GM12872 (cell line): ENCODE measurements around the gene TELO2.

Source experiments
- TF ChIP-seq, protein P1 (sequence below): IDR thresholded peaks from 3 replicates; pipeline ENCODE4 v1.5.1; 2011; ENCODE audit warnings: low read depth, mild to moderate bottlenecking, low read length, moderate library complexity; ENCODE audit not compliant: insufficient read depth

The TELO2 gene

DNA sequence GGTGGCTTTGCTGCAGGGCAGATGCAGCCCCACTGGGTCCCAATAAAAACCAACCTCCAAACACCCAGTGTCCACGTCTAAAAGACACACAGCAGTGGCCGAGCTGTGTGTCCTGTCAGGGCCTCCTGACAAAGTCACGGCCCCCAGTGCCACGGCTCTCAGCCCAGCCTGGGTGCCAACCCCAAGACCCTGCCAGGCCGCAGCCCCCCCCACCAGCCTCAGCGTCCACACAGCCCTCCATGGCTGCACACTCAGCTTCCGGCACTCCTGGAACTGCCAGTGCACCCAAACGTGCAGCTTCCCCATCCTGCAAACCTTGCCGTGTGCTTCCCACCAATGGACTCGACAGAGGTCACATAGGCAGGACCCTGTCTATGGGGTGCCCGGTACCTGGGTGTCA, 45.2 kb upstream of the TELO2 start:
- TF ChIP-seq, protein P1, sequence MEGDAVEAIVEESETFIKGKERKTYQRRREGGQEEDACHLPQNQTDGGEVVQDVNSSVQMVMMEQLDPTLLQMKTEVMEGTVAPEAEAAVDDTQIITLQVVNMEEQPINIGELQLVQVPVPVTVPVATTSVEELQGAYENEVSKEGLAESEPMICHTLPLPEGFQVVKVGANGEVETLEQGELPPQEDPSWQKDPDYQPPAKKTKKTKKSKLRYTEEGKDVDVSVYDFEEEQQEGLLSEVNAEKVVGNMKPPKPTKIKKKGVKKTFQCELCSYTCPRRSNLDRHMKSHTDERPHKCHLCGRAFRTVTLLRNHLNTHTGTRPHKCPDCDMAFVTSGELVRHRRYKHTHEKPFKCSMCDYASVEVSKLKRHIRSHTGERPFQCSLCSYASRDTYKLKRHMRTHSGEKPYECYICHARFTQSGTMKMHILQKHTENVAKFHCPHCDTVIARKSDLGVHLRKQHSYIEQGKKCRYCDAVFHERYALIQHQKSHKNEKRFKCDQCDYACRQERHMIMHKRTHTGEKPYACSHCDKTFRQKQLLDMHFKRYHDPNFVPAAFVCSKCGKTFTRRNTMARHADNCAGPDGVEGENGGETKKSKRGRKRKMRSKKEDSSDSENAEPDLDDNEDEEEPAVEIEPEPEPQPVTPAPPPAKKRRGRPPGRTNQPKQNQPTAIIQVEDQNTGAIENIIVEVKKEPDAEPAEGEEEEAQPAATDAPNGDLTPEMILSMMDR = no peak

DNA sequence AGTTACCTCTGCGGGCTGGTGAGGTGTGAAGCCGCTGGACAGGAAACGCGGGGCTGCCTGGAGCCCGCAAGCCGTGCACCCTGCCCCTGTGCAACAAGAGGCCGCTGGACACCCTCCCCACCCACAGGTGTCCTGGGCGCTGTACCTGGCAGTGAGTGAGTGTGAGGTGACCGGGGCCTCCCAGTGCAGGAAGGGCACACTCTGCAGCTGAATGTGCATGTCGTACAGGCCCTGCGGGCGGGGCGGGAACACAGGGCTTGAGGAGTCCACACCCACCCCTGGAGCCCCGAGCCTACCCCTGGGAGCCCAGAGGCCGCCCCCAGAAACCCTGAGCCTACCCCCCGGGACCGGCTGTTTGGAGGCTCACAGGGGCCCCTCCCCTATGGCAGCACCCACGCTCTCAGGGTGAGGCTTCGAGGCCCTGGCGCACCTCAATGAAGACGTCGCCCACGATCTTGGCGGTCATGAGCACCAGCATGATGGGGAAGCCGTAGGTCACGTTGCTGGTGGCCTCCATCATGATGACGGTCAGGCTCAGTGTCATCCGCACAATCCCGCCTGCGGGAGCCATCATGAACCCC, 44.5 kb upstream of the TELO2 start:
- TF ChIP-seq, protein P1 = no peak

DNA sequence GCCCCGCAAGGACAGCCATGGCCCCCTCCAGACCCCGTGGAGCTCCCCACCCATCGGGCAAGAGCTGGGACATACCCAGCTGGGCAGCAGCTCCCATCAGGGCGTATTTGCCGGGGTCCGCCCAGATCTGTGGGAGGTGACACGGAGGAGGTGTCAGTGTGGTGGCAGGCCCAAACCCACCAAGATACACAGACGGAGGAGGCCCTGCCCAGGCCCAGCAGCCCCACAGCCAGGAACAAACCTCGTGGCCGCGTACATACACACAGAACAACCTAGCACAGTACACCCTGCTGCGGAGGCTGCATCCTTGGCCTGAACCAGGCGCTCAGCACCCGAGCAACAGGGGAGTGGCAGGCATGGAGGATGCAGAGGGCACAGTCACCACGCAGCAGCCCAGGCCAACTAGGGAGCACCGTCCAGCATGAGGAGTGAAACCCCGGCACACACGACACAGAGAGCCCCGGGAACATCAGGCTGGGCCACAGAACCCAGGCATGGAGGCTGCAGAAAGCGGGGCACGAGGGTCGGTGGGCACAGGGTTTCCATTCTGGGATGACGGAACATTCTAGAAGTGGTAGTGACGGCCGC, 43.9 kb upstream of the TELO2 start:
- TF ChIP-seq, protein P1 = no peak

DNA sequence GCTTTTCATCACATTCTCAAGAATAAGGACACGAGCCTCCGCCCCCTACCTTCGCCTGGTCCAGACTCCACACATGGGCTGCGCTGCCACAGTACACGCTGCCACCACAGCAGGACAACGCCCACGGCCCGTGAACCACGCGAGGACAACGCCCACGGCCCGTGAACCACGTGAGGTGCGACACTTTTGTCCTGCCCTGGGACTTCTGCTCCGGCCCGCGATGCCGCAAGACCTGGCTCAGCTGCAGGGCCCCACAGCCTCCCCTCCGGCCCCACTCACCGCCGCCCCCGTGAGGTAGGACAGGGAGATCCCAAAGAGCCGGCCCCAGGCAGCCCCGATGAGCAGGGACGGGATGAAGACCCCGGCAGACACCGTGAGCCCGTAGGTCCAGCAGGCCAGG, 42.9 kb upstream of the TELO2 start:
- TF ChIP-seq, protein P1 = no peak

DNA sequence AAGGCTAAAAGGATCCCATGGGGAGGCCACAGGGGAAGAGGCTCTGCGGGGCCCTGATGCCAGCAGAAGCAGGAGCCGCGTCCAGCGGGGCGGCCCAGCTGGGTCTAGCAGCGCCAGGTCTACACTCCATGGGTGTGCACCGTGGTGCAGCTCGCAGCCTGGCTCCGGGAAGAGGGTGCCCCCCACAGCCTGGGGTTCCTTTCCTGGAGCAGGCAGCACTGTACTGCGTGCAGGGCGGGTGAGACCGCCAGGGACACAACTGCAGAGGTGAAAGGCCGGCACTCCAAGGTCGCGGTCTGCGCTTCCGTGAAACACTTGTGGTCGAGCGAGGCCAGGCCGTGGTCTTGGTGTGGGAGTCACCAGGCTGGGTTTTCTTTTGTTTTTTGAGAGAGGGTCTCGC, 42.3 kb upstream of the TELO2 start:
- TF ChIP-seq, protein P1 = no peak

DNA sequence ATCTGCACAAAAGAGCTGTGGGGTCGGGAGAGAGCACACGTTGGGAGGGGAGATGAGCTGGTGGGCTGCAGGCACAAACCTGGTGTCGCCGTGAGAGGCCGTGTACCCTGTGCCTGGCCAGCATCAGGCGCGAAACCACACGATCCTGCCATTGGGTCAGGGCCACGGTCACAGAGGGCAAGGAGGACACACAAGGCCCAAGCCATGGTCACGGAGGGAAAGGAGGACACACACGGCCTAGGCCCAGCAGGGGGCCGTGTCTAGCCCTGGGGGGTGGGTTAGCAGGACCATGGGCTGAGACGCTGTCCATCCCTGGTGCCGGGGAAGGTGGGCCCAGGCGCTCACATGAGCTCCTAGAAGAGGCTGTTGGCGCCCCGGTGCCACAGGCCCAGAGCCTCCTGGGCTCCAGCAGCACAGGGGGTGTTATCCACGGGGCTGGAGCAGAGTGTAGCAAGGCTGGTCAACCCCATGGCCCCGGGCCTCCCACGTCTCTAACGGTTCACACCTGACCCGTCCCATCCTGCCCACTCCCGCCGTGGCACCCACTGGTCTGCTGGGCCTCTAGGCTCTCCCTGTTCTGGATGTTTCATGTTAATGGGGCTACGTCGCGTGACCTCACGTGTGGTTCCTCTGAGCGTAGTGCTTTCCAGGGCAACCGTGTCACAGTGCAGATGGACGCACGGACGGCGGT, 41.3 kb upstream of the TELO2 start:
- TF ChIP-seq, protein P1 = no peak

DNA sequence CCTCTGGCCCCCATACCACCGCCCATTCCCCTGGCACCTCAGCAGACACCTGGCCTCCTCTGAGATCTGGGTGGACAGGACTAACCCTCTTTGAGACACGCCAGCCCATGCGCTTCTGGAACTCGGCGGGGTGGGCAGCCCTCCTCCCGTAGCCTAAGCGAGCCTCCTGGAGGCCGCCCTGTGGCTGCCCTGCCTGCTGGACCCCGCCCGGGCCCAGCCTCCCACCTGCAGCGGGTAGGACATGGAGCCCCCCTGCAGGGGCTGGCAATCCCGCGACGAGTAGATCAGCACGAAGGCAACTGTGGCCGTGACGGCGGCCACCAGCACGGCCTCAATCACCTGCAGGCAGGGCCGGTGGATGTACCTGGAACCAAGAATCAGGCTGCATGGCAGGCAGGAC, 40.6 kb upstream of the TELO2 start:
- TF ChIP-seq, protein P1 = no peak
